Fibroblast of villous mesenchyme (primary cell): ENCODE data around the gene COBL. TPM values are rescaled to one million over a fixed set of nuclear protein-coding genes. Genes with fewer than 3 reads are reported as not detected.

Experiments used
- DNase-seq: peaks from one replicate; pipeline ENCODE4 v3.0.0-alpha.2; 2010; ENCODE audit warnings: low read depth
- H3K4me3 ChIP-seq: 2 replicates; pipeline ENCODE4 v1.5.1; 2011; ENCODE audit warnings: low read depth, mild to moderate bottlenecking, low read length
- total RNA-seq: library from RNA; depleted of rRNA; stranded (reverse); fragments of >200 nt; gene quantifications from 2 replicates; pipeline ENCODE4 v1.2.3, GENCODE V29; 2012
- TF ChIP-seq, protein P1 (sequence below): IDR thresholded peaks from 2 replicates; pipeline ENCODE4 v1.5.1; 2012; ENCODE audit warnings: low read depth, mild to moderate bottlenecking, low read length; ENCODE audit not compliant: insufficient read depth

Gene COBL
- total RNA-seq, 1 donor, result not detected

DNA sequence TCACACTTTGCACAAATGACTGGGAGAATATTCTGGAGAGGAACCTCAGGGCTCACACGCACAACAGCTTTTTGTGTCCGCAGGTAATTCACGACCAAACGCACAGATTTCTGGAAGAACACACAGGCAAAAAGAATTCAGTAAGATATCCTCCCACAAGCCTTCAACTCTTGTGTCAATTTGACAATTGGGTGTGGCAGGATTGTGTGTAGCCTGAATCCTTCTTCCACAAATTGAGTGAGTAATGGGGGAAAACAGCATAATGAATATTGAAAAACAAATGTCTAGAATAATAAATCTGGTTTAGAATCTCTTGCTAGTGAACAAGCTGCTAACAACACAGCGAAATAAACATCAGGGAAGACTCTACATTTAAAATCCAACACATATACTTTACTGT, 125.6 kb downstream of the COBL start:
- DNase-seq, result no peak
- TF ChIP-seq, protein P1, sequence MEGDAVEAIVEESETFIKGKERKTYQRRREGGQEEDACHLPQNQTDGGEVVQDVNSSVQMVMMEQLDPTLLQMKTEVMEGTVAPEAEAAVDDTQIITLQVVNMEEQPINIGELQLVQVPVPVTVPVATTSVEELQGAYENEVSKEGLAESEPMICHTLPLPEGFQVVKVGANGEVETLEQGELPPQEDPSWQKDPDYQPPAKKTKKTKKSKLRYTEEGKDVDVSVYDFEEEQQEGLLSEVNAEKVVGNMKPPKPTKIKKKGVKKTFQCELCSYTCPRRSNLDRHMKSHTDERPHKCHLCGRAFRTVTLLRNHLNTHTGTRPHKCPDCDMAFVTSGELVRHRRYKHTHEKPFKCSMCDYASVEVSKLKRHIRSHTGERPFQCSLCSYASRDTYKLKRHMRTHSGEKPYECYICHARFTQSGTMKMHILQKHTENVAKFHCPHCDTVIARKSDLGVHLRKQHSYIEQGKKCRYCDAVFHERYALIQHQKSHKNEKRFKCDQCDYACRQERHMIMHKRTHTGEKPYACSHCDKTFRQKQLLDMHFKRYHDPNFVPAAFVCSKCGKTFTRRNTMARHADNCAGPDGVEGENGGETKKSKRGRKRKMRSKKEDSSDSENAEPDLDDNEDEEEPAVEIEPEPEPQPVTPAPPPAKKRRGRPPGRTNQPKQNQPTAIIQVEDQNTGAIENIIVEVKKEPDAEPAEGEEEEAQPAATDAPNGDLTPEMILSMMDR, result no peak
- no peak overlapping the region for H3K4me3 ChIP-seq

- TF ChIP-seq, protein P1, result no peak
- no peak overlapping the region for H3K4me3 ChIP-seq
- no peak for DNase-seq
These were observed 126.8 kb downstream of the COBL start for GRCh38 chr7:51189777-51190176.

DNA sequence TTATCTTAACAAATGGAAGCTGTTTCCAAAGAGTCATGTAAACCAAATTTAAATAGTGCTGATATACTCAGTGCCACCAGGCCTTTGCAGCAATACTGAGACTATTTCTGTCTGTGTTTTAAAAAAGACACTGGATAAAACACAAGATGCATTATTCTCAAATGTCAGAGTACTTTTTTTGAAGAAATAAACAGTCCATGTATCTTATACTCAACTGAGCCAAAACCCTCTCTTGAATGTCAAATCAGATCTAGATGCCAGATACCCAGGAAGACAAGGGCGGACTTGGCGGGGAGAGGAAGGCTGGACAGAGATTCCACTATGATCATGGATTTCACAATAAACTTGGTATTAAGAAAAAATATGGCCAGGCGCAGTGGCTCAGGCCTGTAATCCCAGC, 127.6 kb downstream of the COBL start:
- TF ChIP-seq, protein P1, result no peak
- H3K4me3 ChIP-seq, result no peak overlapping the region
- DNase-seq, result no peak

GRCh38 chr7:51187941-51188340, 128.7 kb downstream of the COBL start:
- H3K4me3 ChIP-seq, result no peak overlapping the region
- DNase-seq, result no peak
- TF ChIP-seq, protein P1, result no peak

DNA sequence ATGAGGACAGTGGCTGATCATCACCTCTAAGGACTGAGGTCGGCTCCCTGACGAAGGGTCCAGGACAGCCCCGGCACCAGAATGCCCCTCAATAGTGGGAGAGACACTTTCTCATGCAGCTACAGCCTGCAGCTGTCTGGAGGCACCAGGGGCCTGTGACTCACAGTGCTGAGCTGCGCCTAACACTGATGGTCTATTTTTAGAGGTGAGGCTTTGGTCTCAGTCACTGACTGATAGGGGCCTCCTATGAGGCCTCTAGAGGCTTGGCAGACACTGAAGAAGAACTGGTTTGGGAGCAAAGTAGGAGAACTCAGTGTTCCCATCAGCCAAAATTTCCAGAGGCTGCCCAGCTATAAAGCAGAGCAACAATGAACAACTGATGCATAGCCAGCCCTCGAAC, 130.1 kb downstream of the COBL start:
- TF ChIP-seq, protein P1, result no peak
- no peak overlapping the region for H3K4me3 ChIP-seq
- no peak for DNase-seq

DNA sequence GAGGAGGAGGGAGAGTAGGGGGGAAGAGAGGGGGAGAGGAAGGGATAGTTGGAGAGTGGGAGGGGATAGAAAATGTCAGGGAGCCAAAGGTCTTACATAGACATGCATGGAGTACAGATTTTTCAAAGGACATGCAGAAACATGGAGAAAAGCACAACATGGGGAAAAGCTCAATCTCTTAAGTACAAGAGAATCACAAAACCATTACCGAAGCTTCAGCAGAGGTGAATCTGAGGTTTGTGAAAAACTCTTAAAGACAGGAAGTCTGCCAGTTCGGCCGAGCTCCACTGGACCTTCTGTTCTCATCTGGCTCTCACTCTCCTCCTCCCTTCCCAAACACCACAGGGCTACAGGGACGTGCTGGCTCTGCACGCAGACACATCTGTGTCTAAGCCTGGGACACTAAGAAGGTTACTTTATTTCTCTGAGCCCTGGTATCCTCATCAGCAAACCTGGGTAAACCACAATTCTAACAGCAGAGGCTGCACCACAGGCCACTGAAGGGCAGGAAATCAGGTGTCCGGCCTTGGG, 133.9 kb downstream of the COBL start:
- TF ChIP-seq, protein P1, result no peak
- DNase-seq, result no peak
- H3K4me3 ChIP-seq, result no peak overlapping the region

DNA sequence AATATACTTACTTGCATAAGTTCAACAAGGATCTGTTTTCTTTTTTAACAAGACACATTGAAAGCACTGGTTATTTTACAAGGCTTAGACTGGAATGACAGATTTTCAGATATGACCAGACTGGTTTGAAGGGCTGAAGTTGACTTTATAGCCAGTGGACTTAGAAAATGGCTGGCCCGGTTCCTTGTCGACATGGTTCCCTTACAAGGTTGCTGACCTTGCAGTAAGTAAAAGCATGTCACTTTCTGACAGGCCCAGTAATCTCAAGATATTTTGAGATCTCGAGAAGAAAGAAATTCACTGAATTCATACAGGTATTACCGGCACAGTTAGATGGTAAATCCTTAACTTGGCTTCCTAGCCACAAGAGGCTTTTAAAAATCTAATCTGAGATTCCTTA, 136.5 kb downstream of the COBL start:
- H3K4me3 ChIP-seq, result no peak overlapping the region
- TF ChIP-seq, protein P1, result no peak
- DNase-seq, result no peak
